ENCODE data around the gene RRBP1. TPM values are rescaled to one million over a fixed set of nuclear protein-coding genes. Genes with fewer than 3 reads are reported as not detected.

RRBP1 gene
- total RNA-seq, 1 donor from 2014 or later: 79.8 TPM

- Histone ChIP-seq H3K4me1 (peaks cover 38% of the 10 kb centered on the region), H3K4me3 (peak overlapping the region; percentile 94 to 96), H3K9me3 (no peaks in the 10 kb centered on the region), H3K36me3 (no peaks in the 10 kb centered on the region), H3K27ac (peak overlapping the region; percentile 99), H3K27me3 (no peaks in the 10 kb centered on the region)
- TF ChIP-seq POLR2A (IDR thresholded peaks at IDR 0.05): no peak
- no peak for TF ChIP-seq CTCF (IDR thresholded peaks at IDR 0.05)
- no peak for TF ChIP-seq POLR2AphosphoS5 (IDR thresholded peaks at IDR 0.05; ENCODE audit: insufficient read depth in 1 of 2, low read depth in 1 of 2)
- intact Hi-C loops (cut with DNase I): no loop called here
- DNase-seq (ENCODE audit: extremely low spot score in 2 of 2): no peak
Observed at GRCh38 chr20:17568045-17568788, 113.8 kb downstream of the RRBP1 start.

- no peak overlapping the region for H3K4me3 ChIP-seq
- TF ChIP-seq CTCF (IDR thresholded peaks at IDR 0.05): no peak
- no peak for TF ChIP-seq POLR2A (IDR thresholded peaks at IDR 0.05)
- TF ChIP-seq POLR2AphosphoS5 (IDR thresholded peaks at IDR 0.05; ENCODE audit: insufficient read depth in 1 of 2, low read depth in 1 of 2): no peak
- H3K9me3 ChIP-seq: no peaks in the 10 kb centered on the region
- no peaks in the 10 kb centered on the region for H3K36me3 ChIP-seq
- intact Hi-C loops (cut with DNase I): no loop called here
- peaks cover 20% of the 10 kb centered on the region for H3K4me1 ChIP-seq
- H3K27me3 ChIP-seq: no peaks in the 10 kb centered on the region
- no peak for DNase-seq (ENCODE audit: extremely low spot score in 2 of 2)
- peak overlapping the region; percentile 30 for H3K27ac ChIP-seq
Observed at GRCh38 chr20:17566345-17566744, 115.7 kb downstream of the RRBP1 start.

- H3K9me3 ChIP-seq: no peaks in the 10 kb centered on the region
- peaks cover 16% of the 10 kb centered on the region for H3K4me1 ChIP-seq
- intact Hi-C loops (cut with DNase I): no loop called here
- H3K4me3 ChIP-seq: no peak overlapping the region
- no peak overlapping the region for H3K27ac ChIP-seq
- no peaks in the 10 kb centered on the region for H3K36me3 ChIP-seq
- DNase-seq (ENCODE audit: extremely low spot score in 2 of 2): no peak
- TF ChIP-seq POLR2AphosphoS5 (IDR thresholded peaks at IDR 0.05; ENCODE audit: insufficient read depth in 1 of 2, low read depth in 1 of 2) (no peak), CTCF (IDR thresholded peaks at IDR 0.05) (no peak), POLR2A (IDR thresholded peaks at IDR 0.05) (no peak)
- H3K27me3 ChIP-seq: no peaks in the 10 kb centered on the region
Observed at GRCh38 chr20:17565169-17565845, 116.7 kb downstream of the RRBP1 start.

Other genes starting within 250 kb of the RRBP1 start
- gene BFSP1, start 150.9 kb downstream of the RRBP1 start, total RNA-seq: 0.49 TPM
- 326 TPM for gene DSTN, start 112.2 kb downstream of the RRBP1 start, total RNA-seq
- not detected for gene BANF2, start 17.7 kb upstream of the RRBP1 start, total RNA-seq

All from vagina (tissue), 2 donors.